ENCODE results near the gene KSR1.
A peak's percentile ranks its signal among the peaks of the same experiment; 100 is the strongest.

KSR1 gene

GRCh38 chr17:27607521-27608091 is 151.4 kb downstream of the KSR1 start:
- WGBS, 2 donors (ENCODE audit: extremely low coverage in 2 of 2, insufficient read length in 2 of 2, insufficient replicate concordance in 1 of 2) = no CpG with 5 or more reads among the region's 16 CpGs

GRCh38 chr17:27608328-27609230 is 152.3 kb downstream of the KSR1 start:
- Histone ChIP-seq H4K8ac (ENCODE audit: low read depth, low read length) (no peak overlapping the region), H2BK15ac (ENCODE audit: low read length) (no peak overlapping the region), H3K23ac (ENCODE audit: low read depth, low read length, poor library complexity) (no peak overlapping the region), H4K91ac (ENCODE audit: low read depth, low read length, poor library complexity) (no peak overlapping the region), H2BK12ac (ENCODE audit: low read length) (no peak overlapping the region), H2AK5ac (ENCODE audit: low read depth, low read length) (no peak overlapping the region), H3K4me3 (ENCODE audit: low read length in 2 of 2) (no peak overlapping the region), H3K36me3 (replicated peaks in 1 of 2; ENCODE audit: control insufficient read depth in 2 of 2, insufficient read depth in 2 of 2, low read length in 2 of 2) (peaks cover 17 to 29% of the 10 kb centered on the region in 2 donors), H3K27ac (replicated peaks; ENCODE audit: low read length) (no peak overlapping the region), H3K4ac (ENCODE audit: low read length) (no peak overlapping the region), H2AFZ (ENCODE audit: low read length) (no peak overlapping the region), H3K9ac (ENCODE audit: low read depth, low read length, poor library complexity) (no peak overlapping the region), H2BK5ac (ENCODE audit: low read length) (no peak overlapping the region), H3K4me1 (ENCODE audit: control insufficient read depth in 2 of 2, insufficient read depth in 1 of 2, low read depth in 1 of 2, low read length in 2 of 2) (no peaks in the 10 kb centered on the region), H3K79me1 (ENCODE audit: low read depth, low read length) (no peaks in the 10 kb centered on the region), H3K9me3 (replicated peaks in 1 of 2; ENCODE audit: control insufficient read depth in 2 of 2, insufficient read depth in 1 of 2, low read depth in 1 of 2, low read length in 2 of 2) (no peaks in the 10 kb centered on the region), H3K27me3 (ENCODE audit: control insufficient read depth in 3 of 3, insufficient read depth in 3 of 3, low read depth in 1 of 3, low read length in 3 of 3) (no peaks in the 10 kb centered on the region), H2BK120ac (ENCODE audit: low read depth, low read length) (no peak overlapping the region), H3K4me2 (ENCODE audit: insufficient read depth, low read length, poor library complexity, severe bottlenecking) (no peak overlapping the region), H3K14ac (ENCODE audit: low read length) (no peak overlapping the region), H3K18ac (ENCODE audit: low read length) (no peak overlapping the region)
- DNase-seq (ENCODE audit: low spot score) = no peak
- no CpG with 5 or more reads among the region's 11 CpGs for WGBS, 2 donors (ENCODE audit: extremely low coverage in 2 of 2, insufficient read length in 2 of 2, insufficient replicate concordance in 1 of 2)

More at GRCh38 chr17:27607521-27608091, 151.4 kb downstream of the KSR1 start:
- Histone ChIP-seq H3K23ac (ENCODE audit: low read depth, low read length, poor library complexity) (peak overlapping the region; percentile 8), H2BK15ac (ENCODE audit: low read length) (no peak overlapping the region), H3K36me3 (replicated peaks in 1 of 2; ENCODE audit: control insufficient read depth in 2 of 2, insufficient read depth in 2 of 2, low read length in 2 of 2) (peaks cover 14 to 29% of the 10 kb centered on the region in 2 donors), H4K91ac (ENCODE audit: low read depth, low read length, poor library complexity) (no peak overlapping the region), H4K8ac (ENCODE audit: low read depth, low read length) (no peak overlapping the region), H3K79me1 (ENCODE audit: low read depth, low read length) (no peaks in the 10 kb centered on the region), H3K18ac (ENCODE audit: low read length) (no peak overlapping the region), H3K9ac (ENCODE audit: low read depth, low read length, poor library complexity) (no peak overlapping the region), H2BK120ac (ENCODE audit: low read depth, low read length) (no peak overlapping the region), H3K4ac (ENCODE audit: low read length) (no peak overlapping the region), H3K9me3 (replicated peaks in 1 of 2; ENCODE audit: control insufficient read depth in 2 of 2, insufficient read depth in 1 of 2, low read depth in 1 of 2, low read length in 2 of 2) (no peaks in the 10 kb centered on the region), H3K27ac (replicated peaks; ENCODE audit: low read length) (no peak overlapping the region), H3K4me3 (ENCODE audit: low read length in 2 of 2) (no peak overlapping the region), H2AK5ac (ENCODE audit: low read depth, low read length) (no peak overlapping the region), H2BK12ac (ENCODE audit: low read length) (no peak overlapping the region), H2AFZ (ENCODE audit: low read length) (no peak overlapping the region), H3K4me2 (ENCODE audit: insufficient read depth, low read length, poor library complexity, severe bottlenecking) (no peak overlapping the region), H3K27me3 (ENCODE audit: control insufficient read depth in 3 of 3, insufficient read depth in 3 of 3, low read depth in 1 of 3, low read length in 3 of 3) (no peaks in the 10 kb centered on the region), H3K14ac (ENCODE audit: low read length) (peak overlapping the region; percentile 14), H2BK5ac (ENCODE audit: low read length) (no peak overlapping the region), H3K4me1 (ENCODE audit: control insufficient read depth in 2 of 2, insufficient read depth in 1 of 2, low read depth in 1 of 2, low read length in 2 of 2) (no peaks in the 10 kb centered on the region)
- no peak for DNase-seq (ENCODE audit: low spot score)

- Histone ChIP-seq H2BK12ac (ENCODE audit: low read length) (no peak overlapping the region), H2BK120ac (ENCODE audit: low read depth, low read length) (no peak overlapping the region), H3K27me3 (ENCODE audit: control insufficient read depth in 3 of 3, insufficient read depth in 3 of 3, low read depth in 1 of 3, low read length in 3 of 3) (no peaks in the 10 kb centered on the region), H2AFZ (ENCODE audit: low read length) (no peak overlapping the region), H3K79me1 (ENCODE audit: low read depth, low read length) (no peaks in the 10 kb centered on the region), H3K4ac (ENCODE audit: low read length) (no peak overlapping the region), H3K23ac (ENCODE audit: low read depth, low read length, poor library complexity) (no peak overlapping the region), H2BK5ac (ENCODE audit: low read length) (peak overlapping the region; percentile 60), H3K4me3 (ENCODE audit: low read length in 2 of 2) (no peak overlapping the region), H2BK15ac (ENCODE audit: low read length) (no peak overlapping the region), H3K9ac (ENCODE audit: low read depth, low read length, poor library complexity) (no peak overlapping the region), H4K91ac (ENCODE audit: low read depth, low read length, poor library complexity) (no peak overlapping the region), H3K4me1 (ENCODE audit: control insufficient read depth in 2 of 2, insufficient read depth in 1 of 2, low read depth in 1 of 2, low read length in 2 of 2) (no peaks in the 10 kb centered on the region), H3K18ac (ENCODE audit: low read length) (peak overlapping the region; percentile 60), H3K27ac (replicated peaks; ENCODE audit: low read length) (no peak overlapping the region), H3K14ac (ENCODE audit: low read length) (no peak overlapping the region), H2AK5ac (ENCODE audit: low read depth, low read length) (no peak overlapping the region), H3K36me3 (replicated peaks in 1 of 2; ENCODE audit: control insufficient read depth in 2 of 2, insufficient read depth in 2 of 2, low read length in 2 of 2) (peaks cover 15 to 29% of the 10 kb centered on the region in 2 donors), H3K9me3 (replicated peaks in 1 of 2; ENCODE audit: control insufficient read depth in 2 of 2, insufficient read depth in 1 of 2, low read depth in 1 of 2, low read length in 2 of 2) (no peaks in the 10 kb centered on the region), H3K4me2 (ENCODE audit: insufficient read depth, low read length, poor library complexity, severe bottlenecking) (no peak overlapping the region), H4K8ac (ENCODE audit: low read depth, low read length) (no peak overlapping the region)
- no peak for DNase-seq (ENCODE audit: low spot score)
- WGBS, 2 donors (ENCODE audit: extremely low coverage in 2 of 2, insufficient read length in 2 of 2, insufficient replicate concordance in 1 of 2) = no CpG with 5 or more reads among the region's 11 CpGs
These were observed 153.5 kb downstream of the KSR1 start for GRCh38 chr17:27609611-27610303.

GRCh38 chr17:27610304-27610677 is 154.0 kb downstream of the KSR1 start:
- no peak overlapping the region for H2BK12ac ChIP-seq (ENCODE audit: low read length)
- H3K9me3 ChIP-seq (replicated peaks in 1 of 2; ENCODE audit: control insufficient read depth in 2 of 2, insufficient read depth in 1 of 2, low read depth in 1 of 2, low read length in 2 of 2) = no peaks in the 10 kb centered on the region
- DNase-seq (ENCODE audit: low spot score) = no peak
- no peaks in the 10 kb centered on the region for H3K79me1 ChIP-seq (ENCODE audit: low read depth, low read length)
- no peak overlapping the region for H3K18ac ChIP-seq (ENCODE audit: low read length)
- H3K14ac ChIP-seq (ENCODE audit: low read length) = no peak overlapping the region
- H3K27ac ChIP-seq (replicated peaks; ENCODE audit: low read length) = no peak overlapping the region
- no peak overlapping the region for H2BK120ac ChIP-seq (ENCODE audit: low read depth, low read length)
- H3K23ac ChIP-seq (ENCODE audit: low read depth, low read length, poor library complexity) = no peak overlapping the region
- peaks cover 15 to 29% of the 10 kb centered on the region in 2 donors for H3K36me3 ChIP-seq (replicated peaks in 1 of 2; ENCODE audit: control insufficient read depth in 2 of 2, insufficient read depth in 2 of 2, low read length in 2 of 2)
- H2AK5ac ChIP-seq (ENCODE audit: low read depth, low read length) = no peak overlapping the region
- no peak overlapping the region for H3K9ac ChIP-seq (ENCODE audit: low read depth, low read length, poor library complexity)
- peak overlapping the region; percentile 60 for H2BK5ac ChIP-seq (ENCODE audit: low read length)
- H4K8ac ChIP-seq (ENCODE audit: low read depth, low read length) = no peak overlapping the region
- H3K4me3 ChIP-seq (ENCODE audit: low read length in 2 of 2) = no peak overlapping the region
- WGBS, 2 donors (ENCODE audit: extremely low coverage in 2 of 2, insufficient read length in 2 of 2, insufficient replicate concordance in 1 of 2) = no CpG with 5 or more reads among the region's 4 CpGs
- no peak overlapping the region for H2AFZ ChIP-seq (ENCODE audit: low read length)
- H2BK15ac ChIP-seq (ENCODE audit: low read length) = no peak overlapping the region
- no peak overlapping the region for H4K91ac ChIP-seq (ENCODE audit: low read depth, low read length, poor library complexity)
- no peaks in the 10 kb centered on the region for H3K4me1 ChIP-seq (ENCODE audit: control insufficient read depth in 2 of 2, insufficient read depth in 1 of 2, low read depth in 1 of 2, low read length in 2 of 2)
- H3K27me3 ChIP-seq (ENCODE audit: control insufficient read depth in 3 of 3, insufficient read depth in 3 of 3, low read depth in 1 of 3, low read length in 3 of 3) = no peaks in the 10 kb centered on the region
- H3K4me2 ChIP-seq (ENCODE audit: insufficient read depth, low read length, poor library complexity, severe bottlenecking) = no peak overlapping the region
- H3K4ac ChIP-seq (ENCODE audit: low read length) = no peak overlapping the region
